ENCODE data around the gene ATIC.

The ATIC gene

GRCh38 chr2:215378045-215378444, 66.2 kb downstream of the ATIC start:
- Histone ChIP-seq H3K27me3 (ENCODE audit: insufficient read depth, low read length) (no peaks in the 10 kb centered on the region), H3K36me3 (ENCODE audit: insufficient read depth, low read length) (peaks cover 48% of the 10 kb centered on the region), H3K4me3 (ENCODE audit: low read length) (no peak overlapping the region), H2AFZ (ENCODE audit: low read depth, low read length) (no peak overlapping the region), H3K4me1 (ENCODE audit: insufficient read depth, low read length) (no peaks in the 10 kb centered on the region), H3K9me3 (ENCODE audit: low read length) (no peaks in the 10 kb centered on the region)

DNA sequence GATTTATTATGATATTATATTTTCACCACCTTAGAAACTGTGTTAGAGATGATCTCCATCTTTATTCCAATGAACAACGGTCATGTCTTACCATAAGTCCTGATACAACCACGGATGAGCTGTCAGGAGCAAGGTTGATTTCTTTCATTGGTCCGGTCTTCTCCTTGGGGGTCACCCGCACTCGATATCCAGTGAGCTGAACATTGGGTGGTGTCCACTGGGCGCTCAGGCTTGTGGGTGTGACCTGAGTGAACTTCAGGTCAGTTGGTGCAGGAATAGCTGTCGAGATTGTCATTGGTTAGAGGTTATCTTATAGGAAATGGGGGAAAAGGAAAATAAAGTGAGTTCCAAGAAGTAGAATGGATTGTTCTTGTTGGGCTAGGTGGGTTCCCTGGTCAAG, 67.2 kb downstream of the ATIC start:
- no peaks in the 10 kb centered on the region for H3K9me3 ChIP-seq (ENCODE audit: low read length)
- no peaks in the 10 kb centered on the region for H3K27me3 ChIP-seq (ENCODE audit: insufficient read depth, low read length)
- peaks cover 56% of the 10 kb centered on the region for H3K36me3 ChIP-seq (ENCODE audit: insufficient read depth, low read length)
- H3K4me3 ChIP-seq (ENCODE audit: low read length): no peak overlapping the region
- H2AFZ ChIP-seq (ENCODE audit: low read depth, low read length): no peak overlapping the region
- H3K4me1 ChIP-seq (ENCODE audit: insufficient read depth, low read length): no peaks in the 10 kb centered on the region

GRCh38 chr2:215379948-215380347, 68.1 kb downstream of the ATIC start:
- Histone ChIP-seq H3K9me3 (ENCODE audit: low read length) (no peaks in the 10 kb centered on the region), H3K27me3 (ENCODE audit: insufficient read depth, low read length) (no peaks in the 10 kb centered on the region), H2AFZ (ENCODE audit: low read depth, low read length) (no peak overlapping the region), H3K4me1 (ENCODE audit: insufficient read depth, low read length) (no peaks in the 10 kb centered on the region), H3K4me3 (ENCODE audit: low read length) (no peak overlapping the region), H3K36me3 (ENCODE audit: insufficient read depth, low read length) (peaks cover 57% of the 10 kb centered on the region)

DNA sequence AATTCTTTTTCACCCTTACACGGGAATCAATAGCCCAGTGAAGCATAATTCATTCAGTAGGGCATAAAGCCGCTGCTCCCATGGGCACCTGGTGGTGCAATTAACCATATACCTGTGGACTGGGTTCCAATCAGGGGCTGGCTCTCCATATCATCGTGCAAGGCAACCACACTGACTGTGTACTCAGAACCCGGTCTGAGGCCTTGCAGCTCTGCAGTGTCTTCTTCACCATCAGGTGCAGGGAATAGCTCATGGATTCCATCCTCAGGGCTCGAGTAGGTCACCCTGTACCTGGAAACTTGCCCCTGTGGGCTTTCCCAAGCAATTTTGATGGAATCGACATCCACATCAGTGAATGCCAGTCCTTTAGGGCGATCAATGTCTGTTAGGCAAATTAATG, 68.8 kb downstream of the ATIC start:
- Histone ChIP-seq H2AFZ (ENCODE audit: low read depth, low read length) (no peak overlapping the region), H3K27me3 (ENCODE audit: insufficient read depth, low read length) (no peaks in the 10 kb centered on the region), H3K36me3 (ENCODE audit: insufficient read depth, low read length) (peaks cover 50% of the 10 kb centered on the region), H3K4me1 (ENCODE audit: insufficient read depth, low read length) (no peaks in the 10 kb centered on the region), H3K9me3 (ENCODE audit: low read length) (no peaks in the 10 kb centered on the region), H3K4me3 (ENCODE audit: low read length) (no peak overlapping the region)

DNA sequence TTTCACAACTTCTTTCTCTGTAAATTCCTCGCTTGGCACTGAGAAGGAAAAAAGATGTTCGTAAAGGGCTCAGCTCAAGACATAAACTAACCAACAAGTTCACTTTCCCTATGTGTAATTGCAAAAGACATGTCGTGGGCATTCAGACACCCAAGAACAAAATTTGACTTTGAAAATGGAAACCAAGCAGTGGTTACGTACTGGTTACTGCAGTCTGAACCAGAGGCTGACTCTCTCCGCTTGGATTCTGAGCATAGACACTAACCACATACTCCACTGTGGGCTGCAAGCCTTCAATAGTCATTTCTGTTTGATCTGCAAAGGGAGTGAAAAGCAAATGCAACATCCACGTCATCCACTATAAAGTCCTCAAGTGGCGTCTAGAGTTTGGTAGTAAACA, 70.2 kb downstream of the ATIC start:
- Histone ChIP-seq H3K27me3 (ENCODE audit: insufficient read depth, low read length) (no peaks in the 10 kb centered on the region), H3K9me3 (ENCODE audit: low read length) (no peaks in the 10 kb centered on the region), H3K4me1 (ENCODE audit: insufficient read depth, low read length) (no peaks in the 10 kb centered on the region), H3K4me3 (ENCODE audit: low read length) (no peak overlapping the region), H2AFZ (ENCODE audit: low read depth, low read length) (no peak overlapping the region), H3K36me3 (ENCODE audit: insufficient read depth, low read length) (peaks cover 47% of the 10 kb centered on the region)

DNA sequence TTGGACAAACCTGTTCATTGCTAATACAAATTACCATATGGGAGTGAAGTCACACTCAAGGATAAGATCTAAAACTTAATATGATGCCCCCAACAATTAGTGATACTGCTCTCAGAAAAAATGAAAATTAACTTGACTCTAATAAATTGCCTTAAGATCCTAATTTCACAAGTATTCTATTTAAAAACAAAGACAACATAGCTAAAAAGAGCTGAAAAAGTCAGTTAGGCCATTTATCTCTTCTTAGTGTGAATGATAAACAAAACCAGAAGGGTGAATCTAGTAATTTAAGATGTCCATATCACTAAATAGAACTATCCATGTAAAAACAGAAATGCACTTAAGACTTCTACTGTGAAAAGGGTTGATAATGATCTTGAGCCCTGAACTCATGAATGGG, 70.6 kb downstream of the ATIC start:
- H3K4me3 ChIP-seq (ENCODE audit: low read length): no peak overlapping the region
- no peaks in the 10 kb centered on the region for H3K27me3 ChIP-seq (ENCODE audit: insufficient read depth, low read length)
- H2AFZ ChIP-seq (ENCODE audit: low read depth, low read length): no peak overlapping the region
- peaks cover 44% of the 10 kb centered on the region for H3K36me3 ChIP-seq (ENCODE audit: insufficient read depth, low read length)
- no peaks in the 10 kb centered on the region for H3K9me3 ChIP-seq (ENCODE audit: low read length)
- H3K4me1 ChIP-seq (ENCODE audit: insufficient read depth, low read length): no peaks in the 10 kb centered on the region

DNA sequence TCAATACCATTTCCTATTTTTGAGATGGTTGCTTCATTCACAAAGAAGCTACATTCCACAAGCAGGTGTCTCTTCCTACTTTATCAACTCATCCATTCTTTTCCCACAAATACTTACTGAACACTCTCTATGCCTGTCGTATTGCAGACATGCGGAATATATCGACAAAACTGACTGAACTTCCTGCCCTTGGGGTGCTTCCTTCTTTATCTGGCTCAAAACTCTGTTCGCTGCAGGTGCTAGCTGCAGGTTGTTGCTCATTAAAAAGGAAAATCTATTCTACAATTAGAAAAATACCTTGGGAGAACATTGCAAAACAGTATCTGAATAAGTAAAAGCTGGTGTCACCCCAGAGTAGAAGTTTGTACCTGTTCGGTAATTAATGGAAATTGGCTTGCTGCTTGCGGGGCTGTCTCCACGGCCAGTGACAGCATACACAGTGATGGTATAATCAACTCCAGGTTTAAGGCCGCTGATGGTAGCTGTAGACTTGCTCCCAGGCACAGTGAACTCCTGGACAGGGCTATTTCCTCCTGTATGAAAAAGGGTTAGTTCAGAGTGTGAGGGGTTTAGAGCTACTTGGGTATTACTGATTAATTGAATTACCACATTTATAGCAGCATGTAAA, 71.9 kb downstream of the ATIC start:
- H3K4me3 ChIP-seq (ENCODE audit: low read length): no peak overlapping the region
- H3K27me3 ChIP-seq (ENCODE audit: insufficient read depth, low read length): no peaks in the 10 kb centered on the region
- no peaks in the 10 kb centered on the region for H3K4me1 ChIP-seq (ENCODE audit: insufficient read depth, low read length)
- H3K9me3 ChIP-seq (ENCODE audit: low read length): no peaks in the 10 kb centered on the region
- no peak overlapping the region for H2AFZ ChIP-seq (ENCODE audit: low read depth, low read length)
- peaks cover 51% of the 10 kb centered on the region for H3K36me3 ChIP-seq (ENCODE audit: insufficient read depth, low read length)

DNA sequence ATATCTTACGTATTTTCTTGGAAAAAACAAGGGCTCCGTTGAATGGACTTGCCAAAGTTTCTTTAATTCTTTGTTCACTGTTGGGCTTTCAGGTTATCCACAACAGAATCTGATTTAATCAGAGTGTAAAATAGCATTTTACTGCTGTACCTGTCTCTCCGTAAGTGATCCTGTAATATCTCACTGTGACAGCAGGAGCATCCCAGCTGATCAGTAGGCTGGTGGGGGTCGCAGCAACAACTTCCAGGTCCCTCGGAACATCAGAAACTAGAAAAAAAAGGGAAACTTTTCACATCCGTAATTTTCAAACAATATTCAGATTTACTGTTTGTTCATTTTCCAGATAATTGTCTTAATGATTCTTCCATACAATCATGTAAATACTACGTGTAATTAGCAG, 72.9 kb downstream of the ATIC start:
- Histone ChIP-seq H3K27me3 (ENCODE audit: insufficient read depth, low read length) (no peaks in the 10 kb centered on the region), H3K36me3 (ENCODE audit: insufficient read depth, low read length) (peaks cover 45% of the 10 kb centered on the region), H3K9me3 (ENCODE audit: low read length) (no peaks in the 10 kb centered on the region), H3K4me1 (ENCODE audit: insufficient read depth, low read length) (no peaks in the 10 kb centered on the region), H2AFZ (ENCODE audit: low read depth, low read length) (no peak overlapping the region), H3K4me3 (ENCODE audit: low read length) (no peak overlapping the region)

GRCh38 chr2:215386566-215386965, 74.7 kb downstream of the ATIC start:
- Histone ChIP-seq H3K4me1 (ENCODE audit: insufficient read depth, low read length) (no peaks in the 10 kb centered on the region), H3K36me3 (ENCODE audit: insufficient read depth, low read length) (peaks cover 41% of the 10 kb centered on the region), H3K27me3 (ENCODE audit: insufficient read depth, low read length) (no peaks in the 10 kb centered on the region), H3K9me3 (ENCODE audit: low read length) (no peaks in the 10 kb centered on the region), H3K4me3 (ENCODE audit: low read length) (no peak overlapping the region), H2AFZ (ENCODE audit: low read depth, low read length) (no peak overlapping the region)

DNA sequence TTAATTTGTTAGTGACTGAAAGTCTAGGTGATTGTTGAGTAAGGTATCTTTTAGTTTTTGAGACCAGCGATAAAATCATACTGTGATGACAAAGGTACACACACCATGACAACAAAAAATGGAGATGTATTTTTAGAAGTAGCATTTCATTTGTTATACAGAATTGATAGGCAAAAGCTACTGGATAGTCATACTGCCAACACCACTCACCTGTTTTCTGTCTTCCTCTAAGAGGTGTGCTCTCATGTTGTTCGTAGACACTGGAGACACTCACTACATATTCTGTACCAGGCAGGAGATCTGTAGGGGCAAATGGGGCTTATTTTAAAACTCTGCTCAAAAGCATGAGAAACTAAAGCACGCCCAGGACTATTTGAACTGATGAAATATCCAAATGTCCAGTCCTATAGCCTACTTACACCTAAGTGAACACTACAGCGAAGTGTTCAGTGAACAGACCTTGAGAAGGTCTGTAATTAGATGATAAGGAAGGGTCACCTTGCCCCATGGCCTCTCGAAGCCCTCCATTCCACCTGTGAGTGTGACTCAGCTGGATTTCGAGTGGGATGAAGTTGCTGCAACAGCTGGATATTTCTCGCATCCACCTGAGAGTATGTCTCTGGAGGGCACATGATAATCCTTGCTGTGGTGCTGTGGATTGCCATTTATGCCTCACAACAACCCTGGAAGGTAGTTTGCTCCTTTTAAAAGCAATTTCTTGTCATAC, 76.3 kb downstream of the ATIC start:
- Histone ChIP-seq H3K36me3 (ENCODE audit: insufficient read depth, low read length) (peaks cover 47% of the 10 kb centered on the region), H2AFZ (ENCODE audit: low read depth, low read length) (no peak overlapping the region), H3K4me1 (ENCODE audit: insufficient read depth, low read length) (no peaks in the 10 kb centered on the region), H3K4me3 (ENCODE audit: low read length) (no peak overlapping the region), H3K9me3 (ENCODE audit: low read length) (no peaks in the 10 kb centered on the region), H3K27me3 (ENCODE audit: insufficient read depth, low read length) (no peaks in the 10 kb centered on the region)

GRCh38 chr2:215390550-215390913, 78.7 kb downstream of the ATIC start:
- H2AFZ ChIP-seq (ENCODE audit: low read depth, low read length): no peak overlapping the region
- no peak overlapping the region for H3K4me3 ChIP-seq (ENCODE audit: low read length)
- peaks cover 43% of the 10 kb centered on the region for H3K36me3 ChIP-seq (ENCODE audit: insufficient read depth, low read length)
- no peaks in the 10 kb centered on the region for H3K4me1 ChIP-seq (ENCODE audit: insufficient read depth, low read length)
- no peaks in the 10 kb centered on the region for H3K9me3 ChIP-seq (ENCODE audit: low read length)
- H3K27me3 ChIP-seq (ENCODE audit: insufficient read depth, low read length): no peaks in the 10 kb centered on the region

GRCh38 chr2:215391531-215391930, 79.7 kb downstream of the ATIC start:
- H3K36me3 ChIP-seq (ENCODE audit: insufficient read depth, low read length): peaks cover 43% of the 10 kb centered on the region
- no peaks in the 10 kb centered on the region for H3K27me3 ChIP-seq (ENCODE audit: insufficient read depth, low read length)

GRCh38 chr2:215392164-215392563, 80.3 kb downstream of the ATIC start:
- peaks cover 46% of the 10 kb centered on the region for H3K36me3 ChIP-seq (ENCODE audit: insufficient read depth, low read length)
- H3K27me3 ChIP-seq (ENCODE audit: insufficient read depth, low read length): no peaks in the 10 kb centered on the region
- H3K9me3 ChIP-seq (ENCODE audit: low read length): no peaks in the 10 kb centered on the region
- H3K4me1 ChIP-seq (ENCODE audit: insufficient read depth, low read length): no peaks in the 10 kb centered on the region
- H3K4me3 ChIP-seq (ENCODE audit: low read length): no peak overlapping the region
- no peak overlapping the region for H2AFZ ChIP-seq (ENCODE audit: low read depth, low read length)

More at GRCh38 chr2:215391531-215391930, 79.7 kb downstream of the ATIC start:
- Histone ChIP-seq H3K4me1 (ENCODE audit: insufficient read depth, low read length) (no peaks in the 10 kb centered on the region), H2AFZ (ENCODE audit: low read depth, low read length) (no peak overlapping the region), H3K9me3 (ENCODE audit: low read length) (no peaks in the 10 kb centered on the region), H3K4me3 (ENCODE audit: low read length) (no peak overlapping the region)
